HG03064 (cell line): ENCODE measurements around the gene AKAP17A.
"Not testable (repeated sequence)": the region's sequence is repeated elsewhere in the genome, so short reads cannot be mapped to it uniquely, and the experiment has no call there.

Source experiments
- ATAC-seq: cut with Tn5 transposase; IDR thresholded peaks from one replicate; pipeline ENCODE4 v1.9.1; 2021; ENCODE audit warnings: low read depth; ENCODE audit not compliant: unreplicated experiment

Gene AKAP17A

GRCh38 chrX:1591102-1591862, at the start of gene AKAP17A:
Gene AKAP17A (plus strand): TSS chrX:1591604. CDS start chrX:1593463, 1,859 bp downstream.
- ATAC-seq = peak; percentile 82

DNA sequence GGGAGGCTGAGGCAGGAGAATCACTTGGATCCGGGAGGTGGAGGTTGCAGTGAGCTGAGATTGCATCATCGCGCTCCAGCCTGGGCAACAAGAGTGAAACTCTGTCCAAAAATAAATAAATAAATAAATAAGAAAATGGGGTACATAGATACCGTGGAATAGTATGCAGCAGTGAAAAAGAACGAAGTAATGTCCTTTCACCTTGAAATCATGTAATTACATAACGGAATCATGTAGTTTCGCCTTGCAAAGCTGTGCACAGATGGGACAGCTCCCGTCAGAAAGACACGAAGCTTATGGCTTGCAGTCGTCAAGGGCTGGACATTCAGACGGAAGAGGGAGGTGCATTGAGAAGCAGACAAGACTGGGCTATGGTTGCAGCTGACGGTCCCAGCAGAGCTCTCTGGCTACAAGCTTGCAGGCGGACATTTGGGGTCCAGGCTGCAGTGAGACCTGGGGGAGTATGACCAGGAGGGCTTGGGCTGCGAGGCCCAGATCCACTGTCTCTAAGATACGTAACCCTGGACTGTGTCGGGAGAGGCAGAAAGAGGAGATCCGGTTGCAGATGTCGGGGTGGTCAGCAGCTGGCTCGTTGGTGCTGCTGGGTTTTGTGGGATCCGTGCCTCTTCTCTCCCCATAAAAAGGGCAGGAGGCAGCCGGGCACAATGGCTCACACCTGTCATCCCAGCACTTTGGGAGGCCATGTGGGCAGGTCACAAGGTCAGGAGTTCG, 48.2 kb upstream of the AKAP17A start:
- ATAC-seq = no peak

GRCh38 chrX:1545776-1546408, 45.5 kb upstream of the AKAP17A start:
- no peak for ATAC-seq

GRCh38 chrX:1546691-1547251, 44.6 kb upstream of the AKAP17A start:
- ATAC-seq = no peak

DNA sequence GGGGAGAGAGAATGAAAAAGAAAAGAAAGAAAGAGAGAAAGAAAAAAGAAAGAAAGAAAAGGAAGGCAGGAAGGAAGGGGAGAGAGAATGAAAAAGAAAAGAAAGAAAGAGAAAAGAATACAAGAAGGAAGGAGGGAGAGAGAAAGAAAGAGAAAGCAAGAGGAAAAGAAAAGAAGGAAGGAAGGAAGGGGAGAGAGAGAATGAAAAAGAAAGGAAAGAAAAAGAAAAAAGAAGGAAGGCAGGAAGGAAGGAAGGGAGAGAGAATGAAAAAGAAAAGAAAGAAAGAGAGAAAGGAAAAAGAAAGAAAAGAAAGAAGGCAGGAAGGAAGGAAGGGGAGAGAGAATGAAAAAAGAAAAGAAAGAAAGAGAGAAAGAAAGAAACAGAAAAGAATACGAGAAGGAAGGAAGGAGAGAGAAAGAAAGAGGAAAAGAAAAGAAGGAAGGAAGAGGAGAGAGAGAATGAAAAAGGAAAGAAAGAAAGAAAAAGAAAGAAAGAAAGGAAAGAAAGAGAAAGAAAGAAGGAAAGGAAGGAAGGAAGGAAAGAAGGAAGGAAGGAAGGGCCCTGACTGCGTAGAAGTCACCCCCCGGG, 39.4 kb upstream of the AKAP17A start:
- ATAC-seq = no peak

DNA sequence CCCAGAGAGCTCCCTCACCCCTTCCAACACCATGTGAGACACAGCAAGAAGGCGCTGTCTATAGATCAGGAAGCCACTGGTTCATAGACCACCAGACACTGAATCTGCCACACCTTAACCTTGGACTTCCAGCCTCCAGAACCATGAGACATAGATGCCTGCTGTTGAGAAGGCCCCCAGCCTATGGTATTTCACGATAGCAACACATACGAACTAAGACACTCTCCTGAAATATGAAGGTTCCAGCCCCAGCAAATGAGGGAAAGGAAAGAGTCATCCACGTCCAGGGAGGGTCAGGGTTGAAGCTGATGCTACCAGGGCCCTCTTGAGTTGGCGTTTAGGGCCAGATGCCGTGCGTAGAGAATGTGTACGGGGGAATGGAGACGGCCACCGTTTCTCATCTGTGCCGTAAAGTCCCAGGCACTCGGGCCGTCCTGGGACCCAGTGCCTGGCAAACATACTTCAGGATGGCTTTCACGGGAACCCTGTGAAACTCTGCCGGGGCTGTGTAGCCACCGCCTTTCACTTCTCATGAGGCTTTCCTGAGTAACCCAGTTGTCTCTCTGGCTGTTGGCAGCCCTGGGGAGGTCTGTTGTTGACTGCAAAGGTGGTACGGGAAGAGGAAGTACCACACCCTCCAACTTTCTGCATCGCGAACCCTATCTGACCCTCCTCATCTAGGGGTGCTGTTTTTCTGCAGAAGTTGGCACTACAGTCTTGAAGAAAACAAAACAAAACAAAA, 36.8 kb upstream of the AKAP17A start:
- ATAC-seq = no peak

GRCh38 chrX:1555370-1555769, 36.0 kb upstream of the AKAP17A start:
- ATAC-seq = no peak

DNA sequence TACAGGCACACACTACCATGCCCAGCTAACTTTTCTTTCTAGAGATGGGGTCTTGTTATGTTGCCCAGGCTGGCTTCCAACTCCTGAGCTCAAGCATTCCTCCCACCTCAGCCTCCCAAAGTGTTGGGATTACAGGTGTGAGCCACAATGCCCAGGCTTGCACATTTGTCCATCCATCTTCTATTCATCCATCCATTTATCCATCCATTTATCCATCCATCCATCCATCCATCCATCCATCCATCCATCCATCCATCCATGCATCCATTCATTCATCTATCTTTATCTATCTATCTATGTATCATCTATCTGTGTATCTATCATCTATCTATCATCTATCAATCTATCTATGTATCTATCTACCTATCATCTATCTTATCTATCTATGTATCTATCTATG, 34.0 kb upstream of the AKAP17A start:
- ATAC-seq = not testable (repeated sequence)

GRCh38 chrX:1558761-1559468, 32.5 kb upstream of the AKAP17A start:
- no peak for ATAC-seq

DNA sequence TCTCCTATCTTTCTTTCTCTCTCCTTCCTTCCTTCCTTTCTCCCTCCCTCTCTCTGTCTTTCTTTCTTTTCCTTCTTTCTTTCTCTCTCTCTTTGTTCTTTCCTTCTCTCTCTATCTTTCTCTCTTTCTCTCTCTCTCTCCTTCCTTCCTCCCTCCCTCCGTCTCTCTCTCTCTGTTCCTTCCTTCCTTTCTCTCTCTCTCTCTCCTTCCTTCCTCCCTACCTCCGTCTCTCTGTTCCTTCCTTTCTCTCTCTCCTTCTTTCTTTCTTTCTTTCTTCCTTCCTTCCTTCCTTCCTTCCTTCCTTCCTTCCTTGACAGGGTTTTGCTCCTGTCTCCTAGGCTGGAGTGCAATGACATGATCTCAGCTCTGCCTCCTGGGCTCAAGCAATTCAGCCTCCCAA, 30.2 kb upstream of the AKAP17A start:
- ATAC-seq = no peak

- not testable (repeated sequence) for ATAC-seq
These were observed 27.3 kb upstream of the AKAP17A start for GRCh38 chrX:1564077-1564476.

- no peak for ATAC-seq
These were observed 26.4 kb upstream of the AKAP17A start for GRCh38 chrX:1564750-1565683.

- not testable (repeated sequence) for ATAC-seq
These were observed 17.2 kb upstream of the AKAP17A start for GRCh38 chrX:1574181-1574580.

- no peak for ATAC-seq
These were observed 15.0 kb upstream of the AKAP17A start for GRCh38 chrX:1576201-1576992.

DNA sequence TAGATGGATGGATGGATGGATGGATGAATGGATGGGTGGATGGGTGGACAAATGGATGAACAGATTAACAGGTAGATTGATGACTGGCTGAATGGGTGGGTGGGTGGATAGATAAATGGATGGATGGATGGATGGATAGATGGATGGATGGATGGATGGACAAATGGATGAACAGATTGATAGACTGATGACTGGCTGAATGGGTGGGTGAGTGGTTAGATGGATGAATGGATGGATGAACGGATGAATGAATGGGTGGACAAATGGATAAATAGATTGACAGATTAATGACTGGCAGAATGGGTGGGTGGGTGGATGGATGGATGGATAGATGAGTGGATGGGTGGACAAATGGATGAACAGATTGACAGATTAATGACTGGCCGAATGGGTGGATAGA, 13.6 kb upstream of the AKAP17A start:
- no peak for ATAC-seq

- no peak for ATAC-seq
These were observed 12.8 kb upstream of the AKAP17A start for GRCh38 chrX:1578511-1579173.

- no peak for ATAC-seq
These were observed 10.3 kb upstream of the AKAP17A start for GRCh38 chrX:1581132-1581531.
